HG03280 (cell line): ENCODE data around the gene DMXL1.
A peak's percentile ranks its signal among the peaks of the same experiment; 100 is the strongest.
"Not testable (repeated sequence)": the region's sequence is repeated elsewhere in the genome, so short reads cannot be mapped to it uniquely, and the experiment has no call there.

Source experiments
- ATAC-seq: cut with Tn5 transposase; IDR thresholded peaks from one replicate; pipeline ENCODE4 v1.9.1; 2021; ENCODE audit warnings: mild to moderate bottlenecking, moderate library complexity; ENCODE audit not compliant: unreplicated experiment

DMXL1 gene

GRCh38 chr5:119067450-119067849 is 3.4 kb upstream of the DMXL1 start:
- no peak for ATAC-seq

- ATAC-seq = peak; percentile 53
Measured at GRCh38 chr5:119070578-119070827, 384 bp upstream of the DMXL1 start.

- ATAC-seq = peak; percentile 8
Measured at GRCh38 chr5:119071561-119071995, 691 bp downstream of the DMXL1 start.

DNA sequence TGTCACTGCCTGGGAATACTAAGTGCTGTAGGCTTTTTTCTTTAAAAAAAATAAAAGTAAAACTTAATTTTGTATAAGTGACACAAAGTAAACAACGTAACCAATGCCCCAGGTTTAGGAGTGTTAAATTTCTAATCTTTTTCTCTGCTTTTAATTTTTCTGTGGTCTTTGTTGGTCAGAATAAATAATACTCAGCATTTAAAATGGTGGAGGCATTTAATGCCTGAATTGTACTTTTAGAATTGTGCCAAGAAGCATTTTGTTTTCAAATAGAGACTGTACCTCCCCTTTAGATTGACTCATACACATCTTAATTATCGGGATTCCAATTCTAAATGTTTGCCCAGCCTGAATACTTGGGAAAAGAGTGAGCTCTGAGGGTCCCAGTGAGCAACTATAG is 1.6 kb downstream of the DMXL1 start:
- no peak for ATAC-seq

DNA sequence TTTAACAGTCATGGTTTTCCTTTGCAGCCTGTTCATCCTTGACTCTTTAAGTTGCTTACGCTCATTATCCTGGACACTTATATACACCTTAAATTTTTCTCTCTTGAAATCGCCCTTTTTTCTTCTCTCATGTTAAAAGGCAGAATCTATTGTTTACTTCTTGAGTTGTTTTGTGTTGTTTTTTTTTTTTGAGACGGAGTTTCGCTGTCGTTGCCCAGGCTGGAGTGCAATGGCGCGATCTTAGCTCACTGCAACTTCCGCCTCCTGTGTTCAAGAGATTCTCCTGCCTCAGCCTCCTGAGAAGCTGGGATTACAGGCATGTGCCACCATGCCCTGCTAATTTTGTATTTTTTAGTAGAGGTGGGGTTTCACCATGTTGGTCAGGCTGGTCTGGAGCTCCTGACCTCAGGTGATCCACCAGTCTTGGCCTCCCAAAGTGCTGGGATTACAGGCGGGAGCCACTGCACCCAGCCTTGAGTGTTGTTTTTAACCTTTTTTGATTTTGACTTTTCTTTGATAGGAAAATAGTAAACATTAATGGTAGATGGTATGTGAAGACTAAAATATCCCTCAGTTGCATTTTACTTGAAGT is 3.0 kb downstream of the DMXL1 start:
- ATAC-seq = not testable (repeated sequence)

- no peak for ATAC-seq
Measured at GRCh38 chr5:119074419-119074818, 3.5 kb downstream of the DMXL1 start.

GRCh38 chr5:119075269-119075668 is 4.4 kb downstream of the DMXL1 start:
- ATAC-seq = not testable (repeated sequence)

DNA sequence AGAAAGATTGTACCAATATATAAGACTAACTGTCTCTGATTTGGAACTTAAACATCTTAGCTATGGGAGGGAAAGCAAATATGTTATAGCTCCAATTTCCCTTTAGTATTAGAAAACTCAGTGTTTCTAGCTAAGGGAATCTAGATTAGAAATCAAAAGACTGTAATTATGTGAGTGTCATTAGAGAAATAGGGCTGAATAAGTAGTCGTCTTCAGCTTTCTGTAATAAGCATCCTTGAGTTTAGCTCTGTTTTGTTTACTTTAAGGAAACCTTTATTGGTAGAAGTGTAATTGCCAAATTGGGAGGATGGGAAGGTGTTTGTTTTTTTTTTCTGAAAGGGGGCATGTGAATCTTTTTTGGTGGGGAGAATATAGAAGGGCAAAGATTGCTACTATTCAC is 5.2 kb downstream of the DMXL1 start:
- ATAC-seq = no peak

- ATAC-seq = no peak
Measured at GRCh38 chr5:119077444-119077843, 6.6 kb downstream of the DMXL1 start.

DNA sequence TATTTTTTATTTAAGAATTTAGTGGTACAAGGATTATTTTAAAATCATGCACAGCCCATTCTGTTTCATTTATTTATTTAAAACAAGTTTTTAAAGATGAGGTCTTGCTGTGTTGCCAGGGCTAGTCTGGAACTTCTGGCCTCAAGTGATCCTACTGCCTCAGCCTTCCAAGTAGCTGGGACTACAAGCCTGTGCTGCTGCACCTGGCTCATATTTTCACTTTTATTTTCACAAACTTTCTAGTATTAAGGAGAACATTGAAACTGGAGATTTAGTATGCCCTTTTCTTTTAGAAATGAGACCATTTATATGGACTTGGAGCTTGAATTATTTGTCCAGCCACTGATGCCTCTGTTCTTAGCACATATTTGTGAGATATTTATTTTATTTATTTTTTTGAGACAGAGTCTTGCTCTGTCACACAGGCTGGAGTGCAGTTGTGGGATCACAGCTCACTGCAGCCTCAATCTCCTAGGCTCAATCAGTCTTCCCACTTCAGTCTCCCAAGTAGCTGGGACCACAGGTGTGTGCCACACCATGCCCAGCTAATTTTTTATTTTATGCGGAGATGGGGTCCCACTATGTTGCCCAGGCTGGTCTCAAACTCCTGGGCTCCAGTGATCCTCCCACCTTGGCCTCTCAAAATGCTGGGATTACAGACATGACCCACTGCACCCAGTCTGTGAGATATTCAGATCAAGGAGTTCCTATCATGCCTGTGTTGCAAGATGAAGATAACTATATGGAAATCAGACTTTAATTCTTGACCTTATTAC is 7.4 kb downstream of the DMXL1 start:
- no peak for ATAC-seq

GRCh38 chr5:119078861-119079260 is 8.0 kb downstream of the DMXL1 start:
- ATAC-seq = no peak

DNA sequence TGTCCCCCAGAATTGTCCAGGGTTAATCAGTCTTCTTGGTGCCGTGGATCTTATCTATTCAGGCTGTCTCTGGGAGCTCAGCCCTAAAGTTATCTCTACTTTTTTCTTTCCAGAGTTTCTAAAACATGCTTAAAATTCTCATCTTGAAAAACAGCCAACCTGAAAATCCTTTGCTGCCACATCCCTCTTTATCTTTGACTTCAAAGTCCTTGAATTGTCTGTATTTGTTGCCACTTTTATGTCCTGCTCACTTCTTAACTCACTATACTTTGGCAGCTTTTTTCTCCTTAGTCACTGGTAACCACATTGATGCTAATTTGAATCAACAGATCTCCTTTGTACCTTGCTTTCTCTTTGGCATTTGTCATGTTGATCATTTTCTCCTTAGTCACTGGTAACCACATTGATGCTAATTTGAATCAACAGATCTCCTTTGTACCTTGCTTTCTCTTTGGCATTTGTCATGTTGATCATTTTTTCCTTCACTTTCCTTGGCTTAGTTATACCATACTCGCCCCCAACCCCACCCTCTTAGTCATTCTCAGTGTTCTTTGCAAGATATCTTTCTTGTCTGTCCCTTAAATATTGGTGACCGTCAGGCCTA is 8.5 kb downstream of the DMXL1 start:
- ATAC-seq = peak; percentile 45

DNA sequence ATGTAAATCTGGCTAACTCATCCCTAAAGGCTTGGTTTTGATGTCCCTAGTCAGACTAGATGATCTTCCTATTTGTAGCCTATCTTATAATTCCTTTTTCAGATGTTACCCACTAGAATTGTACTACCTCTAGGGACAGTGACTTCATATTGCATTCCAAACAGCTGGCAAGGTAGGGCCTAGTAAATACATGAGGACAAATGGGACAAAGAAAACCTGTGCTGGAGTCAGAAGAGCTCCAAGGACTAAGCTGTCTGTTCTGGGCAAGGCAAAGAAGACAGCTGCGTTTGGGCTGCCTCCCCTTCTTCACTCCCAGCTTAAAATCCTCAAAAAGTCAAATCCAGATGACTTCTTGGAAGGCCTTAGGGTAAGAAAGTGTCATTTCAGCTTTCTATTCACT is 10.0 kb downstream of the DMXL1 start:
- ATAC-seq = no peak

- no peak for ATAC-seq
Measured at GRCh38 chr5:119082691-119083090, 11.8 kb downstream of the DMXL1 start.

DNA sequence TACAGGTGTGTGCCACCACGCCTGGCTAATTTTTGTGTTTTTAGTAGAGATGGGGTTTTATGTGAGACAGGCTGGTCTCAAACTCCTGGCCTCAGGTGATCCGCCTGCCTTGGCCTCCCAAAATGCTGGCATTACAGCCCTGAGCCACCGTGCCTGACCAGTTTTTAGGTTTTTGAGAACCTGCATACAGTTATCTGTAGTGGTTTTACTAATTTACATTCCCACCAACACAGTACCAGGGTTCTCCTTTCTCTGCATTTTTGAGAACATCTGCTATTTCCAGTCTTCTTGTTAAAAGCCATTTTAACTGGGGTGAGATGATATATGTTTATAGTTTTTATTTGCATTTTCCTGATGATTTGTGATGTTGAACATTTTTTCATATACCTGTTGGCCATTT is 12.8 kb downstream of the DMXL1 start:
- peak; percentile 40 for ATAC-seq

DNA sequence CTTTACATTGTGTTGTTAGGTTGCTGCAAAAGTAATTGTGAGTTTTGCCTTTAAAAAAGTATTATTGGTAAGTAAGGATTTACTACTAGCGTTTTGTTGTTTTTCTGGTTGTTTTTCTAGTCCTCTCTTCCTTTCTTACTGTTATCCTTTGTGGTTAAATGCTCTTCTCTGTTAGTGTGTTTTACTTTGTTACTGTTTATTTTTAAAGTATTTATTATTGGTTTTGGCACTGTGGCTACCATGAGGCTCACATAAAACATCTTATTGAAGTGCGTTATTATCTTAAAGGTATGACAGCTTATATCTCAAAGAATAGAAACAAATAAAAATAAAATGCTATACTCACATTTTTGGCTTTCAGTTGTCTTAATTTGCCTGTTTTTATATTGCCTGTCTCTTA is 17.6 kb downstream of the DMXL1 start:
- ATAC-seq = no peak

GRCh38 chr5:119095611-119096010 is 24.7 kb downstream of the DMXL1 start:
- ATAC-seq = no peak

DNA sequence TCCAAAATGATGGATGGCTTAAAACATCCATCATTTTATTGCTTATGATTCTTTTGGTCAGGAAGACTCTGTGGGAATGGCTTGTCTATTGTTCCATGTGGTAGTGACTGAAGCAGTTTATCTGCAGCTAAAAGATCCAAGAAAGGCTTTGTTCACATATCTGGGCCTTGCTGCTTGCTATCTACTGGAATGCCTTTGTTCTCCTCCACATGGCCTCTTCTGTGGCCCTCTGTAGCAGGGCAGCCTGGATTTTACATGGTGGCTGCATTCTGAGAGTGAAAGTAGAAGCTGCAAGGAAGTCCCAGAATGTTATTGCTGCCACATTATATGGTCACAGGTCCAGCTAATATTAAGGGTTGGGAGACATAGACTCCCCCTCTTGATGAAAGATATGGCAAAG is 35.1 kb downstream of the DMXL1 start:
- ATAC-seq = no peak

DNA sequence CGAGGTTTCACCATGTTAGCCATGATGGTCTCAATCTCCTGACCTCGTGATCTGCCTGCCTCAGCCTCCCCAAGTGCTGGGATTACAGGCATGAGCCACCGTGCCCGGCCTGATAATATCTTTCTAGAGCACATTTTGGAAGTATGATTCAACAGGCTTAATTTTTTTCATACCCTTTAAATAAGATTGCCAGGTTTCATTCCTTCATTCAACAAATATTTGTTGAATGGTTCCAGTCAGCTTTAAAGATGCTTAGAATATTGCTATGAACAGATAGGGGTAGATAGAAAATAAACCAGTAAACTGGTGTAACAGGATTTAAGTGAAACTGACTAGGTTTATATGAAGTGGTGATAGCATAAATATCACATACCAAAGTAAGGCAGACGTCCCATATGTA is 41.3 kb downstream of the DMXL1 start:
- no peak for ATAC-seq

DNA sequence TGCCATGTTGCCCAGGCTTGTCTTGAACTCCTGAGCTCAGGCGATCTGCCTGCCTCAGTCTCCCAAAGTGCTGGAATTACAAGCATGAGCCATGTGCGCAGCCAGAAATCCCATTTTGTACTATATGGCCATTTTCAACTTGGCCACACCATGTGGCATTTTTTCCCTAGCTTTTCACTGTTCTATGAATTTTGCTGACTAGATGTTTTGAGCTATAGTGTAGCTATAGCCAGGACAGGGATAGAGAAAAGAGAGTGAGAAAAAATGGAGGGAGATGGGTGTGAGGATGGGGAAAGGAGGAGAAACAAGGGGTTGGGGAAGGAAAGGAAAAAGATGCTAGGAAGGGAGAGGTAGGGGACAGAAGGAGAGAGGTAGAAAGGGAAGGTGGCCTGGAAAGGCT is 46.4 kb downstream of the DMXL1 start:
- no peak for ATAC-seq

DNA sequence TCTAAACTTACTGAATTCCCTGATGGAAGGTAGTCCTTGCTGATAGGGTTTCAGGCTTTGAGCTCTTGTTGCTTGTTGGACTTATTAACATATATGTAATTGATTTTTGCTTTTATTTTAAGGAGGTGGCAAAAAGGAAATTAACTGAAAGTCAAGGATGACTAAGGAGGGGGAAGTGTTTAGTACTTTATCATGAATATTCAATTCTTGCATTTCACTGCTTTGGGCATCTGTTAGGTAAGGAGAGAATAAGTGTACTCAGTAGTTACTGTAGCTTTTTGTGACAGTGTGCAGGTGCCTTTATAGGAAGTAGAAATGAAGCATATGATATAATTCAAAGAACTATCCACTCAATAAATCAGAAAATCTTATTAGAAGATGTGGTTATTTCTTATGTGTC is 47.1 kb downstream of the DMXL1 start:
- no peak for ATAC-seq

- no peak for ATAC-seq
Measured at GRCh38 chr5:119120893-119121292, 50.0 kb downstream of the DMXL1 start.

- ATAC-seq = not testable (repeated sequence)
Measured at GRCh38 chr5:119122474-119122873, 51.6 kb downstream of the DMXL1 start.
